NCI-H2171 (cell line): Measurements from ENCODE around the gene PRRX1.

Experiments used
- DNase-seq: peaks from one replicate; lab custom pipeline; 2025; lab: John Stamatoyannopoulos, UW

Gene PRRX1

GRCh38 chr1:170692866-170693575 is 29.1 kb downstream of the PRRX1 start:
- no peak for DNase-seq

GRCh38 chr1:170694172-170694926 is 30.4 kb downstream of the PRRX1 start:
- no peak for DNase-seq

- DNase-seq: no peak
These were observed 32.1 kb downstream of the PRRX1 start for GRCh38 chr1:170695955-170696590.

- DNase-seq: no peak
These were observed 32.8 kb downstream of the PRRX1 start for GRCh38 chr1:170696591-170697290.

- no peak for DNase-seq
These were observed 33.4 kb downstream of the PRRX1 start for GRCh38 chr1:170697316-170697715.

GRCh38 chr1:170698301-170699275 is 34.7 kb downstream of the PRRX1 start:
- DNase-seq: no peak

GRCh38 chr1:170699696-170700095 is 35.8 kb downstream of the PRRX1 start:
- DNase-seq: no peak

- DNase-seq: no peak
These were observed 37.1 kb downstream of the PRRX1 start for GRCh38 chr1:170700842-170701615.

GRCh38 chr1:170701962-170702361 is 38.0 kb downstream of the PRRX1 start:
- no peak for DNase-seq

GRCh38 chr1:170703591-170703990 is 39.7 kb downstream of the PRRX1 start:
- DNase-seq: no peak

- DNase-seq: no peak
These were observed 40.3 kb downstream of the PRRX1 start for GRCh38 chr1:170704256-170704655.

GRCh38 chr1:170705981-170706380 is 42.0 kb downstream of the PRRX1 start:
- no peak for DNase-seq

GRCh38 chr1:170707117-170707516 is 43.2 kb downstream of the PRRX1 start:
- no peak for DNase-seq

GRCh38 chr1:170707959-170708655 is 44.2 kb downstream of the PRRX1 start:
- DNase-seq: no peak

GRCh38 chr1:170711682-170712081 is 47.8 kb downstream of the PRRX1 start:
- no peak for DNase-seq

- no peak for DNase-seq
These were observed 50.2 kb downstream of the PRRX1 start for GRCh38 chr1:170714163-170714562.

- no peak for DNase-seq
These were observed 51.0 kb downstream of the PRRX1 start for GRCh38 chr1:170714938-170715337.

GRCh38 chr1:170716835-170717429 is 53.0 kb downstream of the PRRX1 start:
- DNase-seq: no peak

- no peak for DNase-seq
These were observed 56.7 kb downstream of the PRRX1 start for GRCh38 chr1:170720661-170721060.
